ENCODE data around the gene ABCB9. TPM values are rescaled to one million over a fixed set of nuclear protein-coding genes. Genes with fewer than 3 reads are reported as not detected.
"Not testable (repeated sequence)": the region's sequence is repeated elsewhere in the genome, so short reads cannot be mapped to it uniquely, and the experiment has no call there.

ABCB9 gene
- total RNA-seq, 1 experiment from 2014 or later = 32.7 TPM

GRCh38 chr12:122943196-122943595 lies 23.1 kb downstream of the ABCB9 start:
- intact Hi-C loops (cut with micrococcal nuclease; ENCODE audit: unreplicated experiment) = loop anchor here (5.0 kb wide), 1 partner anchor 46 kb away; the partner anchor contains the start of gene VPS37B
- TSS peak; percentile 73 for BruUV-seq (replicated peaks)
- Histone ChIP-seq H3K36me3 (ENCODE audit: control insufficient read depth, insufficient read depth, low read length) (no peaks in the 10 kb centered on the region), H3K27me3 (ENCODE audit: control insufficient read depth, insufficient read depth, low read length) (no peaks in the 10 kb centered on the region), H3K27ac (ENCODE audit: low read length) (peak overlapping the region; percentile 93), H3K4me1 (ENCODE audit: control insufficient read depth, insufficient read depth, low read length) (peaks cover 51% of the 10 kb centered on the region), H3K4me3 (ENCODE audit: low read depth in 2 of 2, low read length in 2 of 2) (no peak overlapping the region; a peak in 1 of 4 replicates), H3K9me3 (ENCODE audit: control insufficient read depth, insufficient read depth, low read depth, low read length) (no peaks in the 10 kb centered on the region)
- no peak for DNase-seq (ENCODE audit: low read depth, low spot score)
- CTCF ChIA-PET = interaction anchor here (0.7 kb wide), 1 partner anchor 83 kb away, joined by 5 read pairs; no protein-coding TSS in a partner anchor
- in situ Hi-C loops (cut with HindIII; ENCODE audit: low pct_unique_long_range_greater_than_20kb, low sequenced_read_pairs) = no loop called here
- no peak for ATAC-seq
- POLR2A ChIA-PET = no interaction called here
- no peak for TF ChIP-seq REST (IDR thresholded peaks at IDR 0.05; ENCODE audit: insufficient read depth in 1 of 2, low read depth in 2 of 2, low read length in 1 of 2)
- no peak for TF ChIP-seq CTCF (IDR thresholded peaks at IDR 0.05)
- TF ChIP-seq POLR2AphosphoS5 (IDR thresholded peaks at IDR 0.05; ENCODE audit: low read depth, low read length) = no peak
- TF ChIP-seq SIN3A (IDR thresholded peaks at IDR 0.05; ENCODE audit: borderline replicate concordance, insufficient read depth, low read depth, low read length) = no peak
- no peak for TF ChIP-seq TCF7L2 (IDR thresholded peaks at IDR 0.05; ENCODE audit: low read depth, low read length)

DNA sequence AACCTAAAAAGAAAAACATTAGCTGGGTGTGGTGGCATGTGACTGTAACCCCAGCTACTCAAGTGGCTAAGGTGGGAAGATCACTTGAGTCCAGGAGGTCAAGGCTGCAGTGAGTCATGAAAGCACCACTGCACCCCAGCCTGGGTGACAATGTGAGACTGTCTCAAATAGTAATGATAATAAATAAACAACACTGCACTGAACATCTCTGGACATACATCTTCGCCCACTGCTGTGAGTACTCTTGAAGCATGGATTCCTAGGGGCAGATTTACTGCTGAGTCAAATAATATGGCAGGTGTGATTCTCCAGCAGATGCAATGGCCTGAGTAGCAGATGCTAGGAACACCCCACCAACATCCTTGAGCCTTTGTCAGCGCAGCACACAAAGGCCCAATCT lies 23.6 kb downstream of the ABCB9 start:
- H3K4me3 ChIP-seq (ENCODE audit: low read depth in 2 of 2, low read length in 2 of 2) = no peak overlapping the region
- ChIA-PET CTCF (interaction anchor here (0.7 kb wide), 1 partner anchor 82 kb away, joined by 5 read pairs; no protein-coding TSS in a partner anchor), POLR2A (interaction anchor here (0.6 kb wide), 4 partner anchors 35 to 442 kb away, joined by 3 to 7 read pairs (median 5); partner anchors contain the start of gene ZCCHC8)
- in situ Hi-C loops (cut with HindIII; ENCODE audit: low pct_unique_long_range_greater_than_20kb, low sequenced_read_pairs) (no loop called here), intact Hi-C loops (cut with micrococcal nuclease; ENCODE audit: unreplicated experiment) (loop anchor here (5.0 kb wide), 1 partner anchor 45 kb away; the partner anchor contains the start of gene VPS37B)
- ATAC-seq (no peak), DNase-seq (ENCODE audit: low read depth, low spot score) (no peak)
- BruUV-seq (replicated peaks) = no TSS peak
- H3K27me3 ChIP-seq (ENCODE audit: control insufficient read depth, insufficient read depth, low read length) = no peaks in the 10 kb centered on the region
- H3K27ac ChIP-seq (ENCODE audit: low read length) = peak overlapping the region; percentile 93
- H3K9me3 ChIP-seq (ENCODE audit: control insufficient read depth, insufficient read depth, low read depth, low read length) = no peaks in the 10 kb centered on the region
- H3K4me1 ChIP-seq (ENCODE audit: control insufficient read depth, insufficient read depth, low read length) = peaks cover 50% of the 10 kb centered on the region
- TF ChIP-seq SIN3A (IDR thresholded peaks at IDR 0.05; ENCODE audit: borderline replicate concordance, insufficient read depth, low read depth, low read length) (no peak), TCF7L2 (IDR thresholded peaks at IDR 0.05; ENCODE audit: low read depth, low read length) (no peak), CTCF (IDR thresholded peaks at IDR 0.05) (no peak), REST (IDR thresholded peaks at IDR 0.05; ENCODE audit: insufficient read depth in 1 of 2, low read depth in 2 of 2, low read length in 1 of 2) (no peak), POLR2AphosphoS5 (IDR thresholded peaks at IDR 0.05; ENCODE audit: low read depth, low read length) (no peak)
- H3K36me3 ChIP-seq (ENCODE audit: control insufficient read depth, insufficient read depth, low read length) = no peaks in the 10 kb centered on the region

- intact Hi-C loops (cut with micrococcal nuclease; ENCODE audit: unreplicated experiment) = loop anchor here (5.0 kb wide), 1 partner anchor 44 kb away; the partner anchor contains the start of gene VPS37B
- H3K4me3 ChIP-seq (ENCODE audit: low read depth in 2 of 2, low read length in 2 of 2); CTCF ChIA-PET; DNase-seq (ENCODE audit: low read depth, low spot score); BruUV-seq (replicated peaks); H3K9me3 ChIP-seq (ENCODE audit: control insufficient read depth, insufficient read depth, low read depth, low read length); H3K36me3 ChIP-seq (ENCODE audit: control insufficient read depth, insufficient read depth, low read length); H3K27me3 ChIP-seq (ENCODE audit: control insufficient read depth, insufficient read depth, low read length); ATAC-seq; in situ Hi-C loops (cut with HindIII; ENCODE audit: low pct_unique_long_range_greater_than_20kb, low sequenced_read_pairs): not testable (repeated sequence)
- Histone ChIP-seq H3K4me1 (ENCODE audit: control insufficient read depth, insufficient read depth, low read length) (peaks cover 37% of the 10 kb centered on the region), H3K27ac (ENCODE audit: low read length) (0 out of 2 replicates have a peak overlapping the region, but pooled peaks have one; percentile 25)
- POLR2A ChIA-PET = interaction anchor here (0.6 kb wide), 1 partner anchor 57 kb away, joined by 4 read pairs; no protein-coding TSS in a partner anchor
These were observed 24.9 kb downstream of the ABCB9 start for GRCh38 chr12:122941351-122941750.
